Measurements from ENCODE around the gene LGALSL.

DNA sequence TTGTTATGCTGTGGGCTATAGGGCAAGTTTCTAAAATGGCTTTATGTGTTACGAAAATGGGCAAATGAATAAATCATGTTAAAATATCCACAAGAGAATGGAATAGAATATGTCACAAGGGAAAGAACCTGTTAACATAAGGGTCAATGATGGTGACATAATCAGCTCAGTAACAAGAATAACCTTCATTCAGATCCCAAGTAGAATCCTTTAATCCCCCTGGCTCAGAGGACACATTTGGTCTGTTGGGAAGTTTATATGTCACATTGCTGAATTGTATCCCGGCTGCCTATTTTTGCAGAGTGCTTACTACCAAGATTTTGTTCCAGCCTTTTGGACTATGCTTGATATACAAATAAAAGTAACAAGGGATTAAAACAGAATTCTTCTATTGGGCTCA is 13.1 kb upstream of the LGALSL start:
- TF ChIP-seq, protein P1, sequence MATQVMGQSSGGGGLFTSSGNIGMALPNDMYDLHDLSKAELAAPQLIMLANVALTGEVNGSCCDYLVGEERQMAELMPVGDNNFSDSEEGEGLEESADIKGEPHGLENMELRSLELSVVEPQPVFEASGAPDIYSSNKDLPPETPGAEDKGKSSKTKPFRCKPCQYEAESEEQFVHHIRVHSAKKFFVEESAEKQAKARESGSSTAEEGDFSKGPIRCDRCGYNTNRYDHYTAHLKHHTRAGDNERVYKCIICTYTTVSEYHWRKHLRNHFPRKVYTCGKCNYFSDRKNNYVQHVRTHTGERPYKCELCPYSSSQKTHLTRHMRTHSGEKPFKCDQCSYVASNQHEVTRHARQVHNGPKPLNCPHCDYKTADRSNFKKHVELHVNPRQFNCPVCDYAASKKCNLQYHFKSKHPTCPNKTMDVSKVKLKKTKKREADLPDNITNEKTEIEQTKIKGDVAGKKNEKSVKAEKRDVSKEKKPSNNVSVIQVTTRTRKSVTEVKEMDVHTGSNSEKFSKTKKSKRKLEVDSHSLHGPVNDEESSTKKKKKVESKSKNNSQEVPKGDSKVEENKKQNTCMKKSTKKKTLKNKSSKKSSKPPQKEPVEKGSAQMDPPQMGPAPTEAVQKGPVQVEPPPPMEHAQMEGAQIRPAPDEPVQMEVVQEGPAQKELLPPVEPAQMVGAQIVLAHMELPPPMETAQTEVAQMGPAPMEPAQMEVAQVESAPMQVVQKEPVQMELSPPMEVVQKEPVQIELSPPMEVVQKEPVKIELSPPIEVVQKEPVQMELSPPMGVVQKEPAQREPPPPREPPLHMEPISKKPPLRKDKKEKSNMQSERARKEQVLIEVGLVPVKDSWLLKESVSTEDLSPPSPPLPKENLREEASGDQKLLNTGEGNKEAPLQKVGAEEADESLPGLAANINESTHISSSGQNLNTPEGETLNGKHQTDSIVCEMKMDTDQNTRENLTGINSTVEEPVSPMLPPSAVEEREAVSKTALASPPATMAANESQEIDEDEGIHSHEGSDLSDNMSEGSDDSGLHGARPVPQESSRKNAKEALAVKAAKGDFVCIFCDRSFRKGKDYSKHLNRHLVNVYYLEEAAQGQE (IDR thresholded peaks at IDR 0.05), result no peak
- TF ChIP-seq, protein P2, sequence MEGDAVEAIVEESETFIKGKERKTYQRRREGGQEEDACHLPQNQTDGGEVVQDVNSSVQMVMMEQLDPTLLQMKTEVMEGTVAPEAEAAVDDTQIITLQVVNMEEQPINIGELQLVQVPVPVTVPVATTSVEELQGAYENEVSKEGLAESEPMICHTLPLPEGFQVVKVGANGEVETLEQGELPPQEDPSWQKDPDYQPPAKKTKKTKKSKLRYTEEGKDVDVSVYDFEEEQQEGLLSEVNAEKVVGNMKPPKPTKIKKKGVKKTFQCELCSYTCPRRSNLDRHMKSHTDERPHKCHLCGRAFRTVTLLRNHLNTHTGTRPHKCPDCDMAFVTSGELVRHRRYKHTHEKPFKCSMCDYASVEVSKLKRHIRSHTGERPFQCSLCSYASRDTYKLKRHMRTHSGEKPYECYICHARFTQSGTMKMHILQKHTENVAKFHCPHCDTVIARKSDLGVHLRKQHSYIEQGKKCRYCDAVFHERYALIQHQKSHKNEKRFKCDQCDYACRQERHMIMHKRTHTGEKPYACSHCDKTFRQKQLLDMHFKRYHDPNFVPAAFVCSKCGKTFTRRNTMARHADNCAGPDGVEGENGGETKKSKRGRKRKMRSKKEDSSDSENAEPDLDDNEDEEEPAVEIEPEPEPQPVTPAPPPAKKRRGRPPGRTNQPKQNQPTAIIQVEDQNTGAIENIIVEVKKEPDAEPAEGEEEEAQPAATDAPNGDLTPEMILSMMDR (IDR thresholded peaks at IDR 0.05), result no peak
- no peak for TF ChIP-seq RCOR1 (IDR thresholded peaks at IDR 0.05; ENCODE audit: low read depth, low read length)
- no peak for TF ChIP-seq HEYL (CRISPR knock-in tag; IDR thresholded peaks at IDR 0.05)

Data from A549 (cell line).